ENCODE measurements around the gene MSANTD1. TPM values are rescaled to one million over a fixed set of nuclear protein-coding genes. Genes with fewer than 3 reads are reported as not detected.

MSANTD1 gene
- total and polyA plus RNA-seq, 3 donors from 2014 or later: 3.6 to 10.3 (median 10.1) TPM

DNA sequence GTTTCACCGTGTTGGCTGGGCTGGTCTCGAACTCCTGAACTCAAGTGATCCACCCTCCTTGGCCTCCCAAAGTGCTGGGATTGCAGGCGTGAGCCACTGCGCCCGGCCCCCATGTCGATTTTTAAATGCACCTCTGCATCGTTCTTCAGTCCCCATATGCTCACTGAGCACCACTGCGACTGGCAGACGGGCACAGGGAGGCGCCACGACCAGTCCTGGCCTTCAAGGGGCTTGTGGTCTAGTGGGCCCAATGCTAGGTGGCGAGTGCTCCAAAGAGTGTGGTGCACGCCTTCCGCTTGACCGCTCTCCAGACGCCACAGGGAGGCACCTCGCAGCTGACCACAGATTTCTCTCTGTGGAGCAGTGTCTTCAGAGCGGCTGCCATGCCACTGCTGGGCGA is 11.7 kb upstream of the MSANTD1 start:
- H3K36me3 ChIP-seq (ENCODE audit: low read depth, missing control alignments): no peaks in the 10 kb centered on the region
- H3K27me3 ChIP-seq: no peaks in the 10 kb centered on the region
- intact Hi-C loops (cut with DNase I; ENCODE audit: low total_unique reads): no loop called here
- no peak overlapping the region for H3K4me3 ChIP-seq
- no peaks in the 10 kb centered on the region for H3K4me1 ChIP-seq
- TF ChIP-seq POLR2A (IDR thresholded peaks at IDR 0.05): no peak
- no peak for TF ChIP-seq CTCF (IDR thresholded peaks at IDR 0.05)
- 88 to 94% methylated on average over 16 to 19 of the region's 19 CpGs for WGBS, 2 donors
- H3K9me3 ChIP-seq: no peaks in the 10 kb centered on the region
- H3K27ac ChIP-seq: no peak overlapping the region
- DNase-seq: no peak

GRCh38 chr4:3237712-3238560 is 11.0 kb upstream of the MSANTD1 start:
- 87 to 92% methylated on average over 24 to 26 of the region's 26 CpGs for WGBS, 2 donors
- no peak for TF ChIP-seq POLR2A (IDR thresholded peaks at IDR 0.05)
- no peak for TF ChIP-seq CTCF (IDR thresholded peaks at IDR 0.05)
- intact Hi-C loops (cut with DNase I; ENCODE audit: low total_unique reads): no loop called here
- H3K27ac ChIP-seq: no peak overlapping the region
- H3K4me1 ChIP-seq: no peaks in the 10 kb centered on the region
- no peak overlapping the region for H3K4me3 ChIP-seq
- no peaks in the 10 kb centered on the region for H3K27me3 ChIP-seq
- no peaks in the 10 kb centered on the region for H3K9me3 ChIP-seq
- H3K36me3 ChIP-seq (ENCODE audit: low read depth, missing control alignments): no peaks in the 10 kb centered on the region
- no peak for DNase-seq

- Histone ChIP-seq H3K27ac (no peak overlapping the region), H3K9me3 (no peaks in the 10 kb centered on the region), H3K4me3 (no peak overlapping the region), H3K27me3 (no peaks in the 10 kb centered on the region), H3K36me3 (ENCODE audit: low read depth, missing control alignments) (no peaks in the 10 kb centered on the region), H3K4me1 (no peaks in the 10 kb centered on the region)
- DNase-seq: no peak
- 85 to 87% methylated on average over 8 to 18 of the region's 18 CpGs for WGBS, 2 donors
- intact Hi-C loops (cut with DNase I; ENCODE audit: low total_unique reads): no loop called here
- TF ChIP-seq POLR2A (IDR thresholded peaks at IDR 0.05) (no peak), CTCF (IDR thresholded peaks at IDR 0.05) (no peak)
These were observed 10.2 kb upstream of the MSANTD1 start for GRCh38 chr4:3238721-3239120.

GRCh38 chr4:3239303-3239702 is 9.7 kb upstream of the MSANTD1 start:
- Histone ChIP-seq H3K9me3 (no peaks in the 10 kb centered on the region), H3K4me3 (no peak overlapping the region), H3K4me1 (no peaks in the 10 kb centered on the region), H3K27me3 (no peaks in the 10 kb centered on the region), H3K36me3 (ENCODE audit: low read depth, missing control alignments) (no peaks in the 10 kb centered on the region), H3K27ac (no peak overlapping the region)
- intact Hi-C loops (cut with DNase I; ENCODE audit: low total_unique reads): no loop called here
- DNase-seq: no peak
- WGBS, 2 donors: 94 to 95% methylated on average over 9 to 10 of the region's 11 CpGs
- TF ChIP-seq POLR2A (IDR thresholded peaks at IDR 0.05): no peak

DNA sequence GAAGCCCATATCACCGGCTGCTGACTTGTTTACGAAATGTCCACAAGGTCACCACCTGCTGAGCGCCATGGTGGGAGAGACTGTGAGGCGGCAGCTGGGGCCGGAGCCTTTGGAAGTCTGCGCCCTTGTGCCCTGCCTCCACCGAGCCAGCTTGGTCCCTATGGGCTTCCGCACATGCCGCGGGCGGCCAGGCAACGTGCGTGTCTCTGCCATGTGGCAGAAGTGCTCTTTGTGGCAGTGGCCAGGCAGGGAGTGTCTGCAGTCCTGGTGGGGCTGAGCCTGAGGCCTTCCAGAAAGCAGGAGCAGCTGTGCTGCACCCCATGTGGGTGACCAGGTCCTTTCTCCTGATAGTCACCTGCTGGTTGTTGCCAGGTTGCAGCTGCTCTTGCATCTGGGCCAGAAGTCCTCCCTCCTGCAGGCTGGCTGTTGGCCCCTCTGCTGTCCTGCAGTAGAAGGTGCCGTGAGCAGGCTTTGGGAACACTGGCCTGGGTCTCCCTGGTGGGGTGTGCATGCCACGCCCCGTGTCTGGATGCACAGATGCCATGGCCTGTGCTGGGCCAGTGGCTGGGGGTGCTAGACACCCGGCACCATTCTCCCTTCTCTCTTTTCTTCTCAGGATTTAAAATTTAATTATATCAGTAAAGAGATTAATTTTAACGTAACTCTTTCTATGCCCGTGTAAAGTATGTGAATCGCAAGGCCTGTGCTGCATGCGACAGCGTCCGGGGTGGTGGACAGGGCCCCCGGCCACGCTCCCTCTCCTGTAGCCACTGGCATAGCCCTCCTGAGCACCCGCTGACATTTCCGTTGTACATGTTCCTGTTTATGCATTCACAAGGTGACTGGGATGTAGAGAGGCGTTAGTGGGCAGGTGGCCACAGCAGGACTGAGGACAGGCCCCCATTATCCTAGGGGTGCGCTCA is 8.7 kb upstream of the MSANTD1 start:
- Histone ChIP-seq H3K4me1 (no peaks in the 10 kb centered on the region), H3K4me3 (no peak overlapping the region), H3K27ac (no peak overlapping the region), H3K36me3 (ENCODE audit: low read depth, missing control alignments) (no peaks in the 10 kb centered on the region), H3K9me3 (no peaks in the 10 kb centered on the region), H3K27me3 (no peaks in the 10 kb centered on the region)
- 82 to 94% methylated on average over 16 to 29 of the region's 29 CpGs for WGBS, 2 donors
- DNase-seq: no peak
- TF ChIP-seq CTCF (IDR thresholded peaks at IDR 0.05) (no peak), POLR2A (IDR thresholded peaks at IDR 0.05) (no peak)
- intact Hi-C loops (cut with DNase I; ENCODE audit: low total_unique reads): no loop called here
